Measurements from ENCODE around the gene GNA15.

The GNA15 gene

DNA sequence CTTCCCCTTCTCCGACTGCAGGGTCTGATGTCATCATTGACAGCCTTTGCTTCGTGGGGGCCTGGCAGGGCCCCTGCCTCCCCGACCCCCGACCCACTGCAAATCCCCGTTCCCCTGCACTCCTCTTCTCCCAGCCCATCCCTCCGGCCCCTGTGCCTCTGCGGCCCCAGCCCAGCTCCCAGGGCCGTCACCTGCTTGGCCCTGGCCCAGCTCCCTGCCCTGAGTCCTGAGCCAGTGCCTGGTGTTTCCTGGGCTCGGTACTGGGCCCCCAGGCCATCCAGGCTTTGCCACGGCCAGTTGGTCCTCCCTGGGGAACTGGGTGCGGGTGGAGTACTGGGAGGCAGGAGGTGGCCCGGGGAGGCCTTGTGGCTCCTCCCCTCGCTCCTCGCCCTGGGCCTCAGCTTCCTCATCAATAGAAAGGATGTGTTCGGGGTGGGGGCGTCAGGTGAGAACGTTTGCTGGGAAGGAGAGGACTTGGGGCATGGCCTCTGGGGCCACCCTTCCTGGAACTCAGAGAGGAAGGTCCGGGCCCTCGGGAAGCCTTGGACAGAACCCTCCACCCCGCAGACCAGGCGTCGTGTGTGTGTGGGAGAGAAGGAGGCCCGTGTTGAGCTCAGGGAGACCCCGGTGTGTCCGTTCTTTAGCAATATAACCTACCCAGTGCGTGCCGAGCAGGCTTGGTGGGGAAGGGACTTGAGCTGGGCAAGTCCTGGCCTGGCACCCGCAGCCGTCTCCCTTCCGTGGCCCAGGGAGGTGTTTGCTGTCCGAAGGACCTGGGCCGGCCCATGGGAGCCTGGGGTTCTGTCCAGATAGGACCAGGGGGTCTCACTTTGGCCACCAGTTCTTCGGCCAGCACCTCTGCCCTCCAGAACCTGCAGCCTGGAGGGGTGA lies 72.7 kb downstream of the GNA15 start:
- DNase-seq (ENCODE audit: low read depth) = no peak

DNA sequence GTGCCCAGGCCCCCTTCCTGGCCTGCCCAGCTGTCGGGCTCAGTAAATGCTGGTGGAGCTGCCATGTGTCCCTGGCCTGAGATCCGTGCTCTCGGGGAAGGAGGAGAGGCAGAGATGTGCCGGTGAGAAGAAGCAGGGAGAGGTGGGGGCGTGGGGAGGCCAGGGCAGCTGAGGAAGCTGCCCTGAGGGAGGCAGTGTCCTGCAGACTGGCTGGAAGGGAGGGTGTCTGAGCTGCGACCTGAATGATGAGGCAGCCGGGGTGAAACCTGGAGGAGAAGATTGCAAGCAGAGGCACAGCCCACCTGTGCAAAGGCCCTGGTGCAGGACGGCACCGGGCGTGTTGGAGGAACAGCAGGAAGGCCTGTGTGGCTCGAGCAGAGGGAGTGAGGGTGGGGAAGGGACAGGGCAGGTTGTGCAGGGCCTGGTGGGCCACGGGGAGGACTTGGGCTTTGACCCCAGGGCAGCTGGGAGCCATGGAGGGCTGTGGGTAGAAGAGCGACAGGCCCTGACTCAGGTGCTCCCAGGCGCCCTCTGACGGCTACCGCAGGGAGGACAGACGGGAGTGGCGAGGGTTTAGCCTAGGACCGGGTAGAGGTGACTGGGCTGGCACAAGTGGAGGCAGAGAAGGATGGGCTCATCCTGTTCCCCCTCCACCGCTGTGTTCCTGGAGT lies 74.6 kb downstream of the GNA15 start:
- DNase-seq (ENCODE audit: low read depth) = peak; percentile 71

DNA sequence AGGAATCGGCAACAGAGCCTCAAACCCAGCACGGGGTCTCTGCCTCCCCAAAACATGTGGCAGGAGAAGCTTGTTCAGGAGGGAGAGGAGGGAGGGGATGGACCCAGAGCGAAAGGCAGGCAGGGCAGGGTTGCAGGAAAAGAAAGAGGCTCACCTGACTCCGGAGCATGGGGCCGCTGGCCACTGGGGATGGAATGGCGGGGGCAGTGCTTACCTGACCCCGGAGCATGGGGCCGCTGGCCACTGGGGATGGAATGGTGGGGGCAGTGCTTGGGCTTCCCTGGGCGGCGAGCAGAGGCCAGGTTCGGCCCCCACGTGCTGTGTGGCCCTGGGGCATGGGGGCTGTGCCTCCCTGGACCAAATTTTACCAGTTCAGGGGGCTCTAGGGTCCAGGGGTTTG lies 75.4 kb downstream of the GNA15 start:
- no peak for DNase-seq (ENCODE audit: low read depth)

DNA sequence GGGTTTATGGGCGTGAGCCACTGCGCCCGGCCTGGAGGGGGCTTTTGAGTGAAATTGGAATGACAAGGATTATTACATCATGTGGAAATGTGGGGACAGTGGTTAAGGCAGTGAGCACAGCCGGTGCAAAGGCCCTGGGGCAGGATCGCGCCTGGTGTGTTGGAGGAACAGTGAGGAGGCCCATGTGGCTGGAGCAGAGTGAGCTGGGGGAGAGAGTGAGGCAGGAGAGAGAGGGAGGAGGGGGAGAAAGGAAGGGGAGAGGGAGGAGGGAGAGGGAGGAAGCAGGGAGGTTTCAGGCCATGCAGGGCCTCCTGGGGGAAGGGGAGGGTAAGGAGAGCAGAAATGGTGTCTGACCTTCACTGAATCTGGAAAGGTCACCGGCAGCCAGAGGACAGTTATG lies 77.3 kb downstream of the GNA15 start:
- no peak for DNase-seq (ENCODE audit: low read depth)

Measured in activated T-cell treated with anti-CD3 and anti-CD28 coated beads for 1 hour (primary cell).